K562 (cell line): ENCODE results near the gene AP1M1. TPM values are rescaled to one million over a fixed set of nuclear protein-coding genes. Genes with fewer than 3 reads are reported as not detected.
A peak's percentile ranks its signal among the peaks of the same experiment; 100 is the strongest.

ENCODE experiments used
- BRD4 ChIP-seq: fragments of 200-600 bp; sonication (generic); IDR thresholded peaks from 2 replicates; pipeline ENCODE4 v1.6.1; 2017; ENCODE audit warnings: inconsistent platforms
- FOXK2 ChIP-seq, 2 experiments: fragments of 450-650 bp; IDR thresholded peaks in 1 of 2; conservative IDR thresholded peaks in 1 of 2; 2 replicates each; pipeline ENCODE4 v1.6.1; 2016; ENCODE audit warnings: low read depth in 2 of 2, mild to moderate bottlenecking in 1 of 2
- GTF2E2 ChIP-seq: fragments of 200-800 bp; sonication (Bioruptor generic); IDR thresholded peaks from 2 replicates; pipeline ENCODE4 v1.6.1; 2016; ENCODE audit warnings: missing genetic modification characterization, missing compliant biosample characterization
- SPI1 ChIP-seq: IDR thresholded peaks from 2 replicates; pipeline ENCODE4 v1.6.1; 2011; ENCODE audit warnings: low read depth, low read length, control low read depth, borderline replicate concordance
- USF2 ChIP-seq: sonication (generic); formaldehyde crosslinking; IDR thresholded peaks from 2 replicates; pipeline ENCODE4 v1.5.0; 2020; ENCODE audit warnings: missing genetic modification reagents
- ZBTB9 ChIP-seq: fragments of 450-650 bp; formaldehyde crosslinking; IDR thresholded peaks from 2 replicates; pipeline ENCODE4 v1.4.0; 2020; ENCODE audit warnings: mild to moderate bottlenecking, moderate library complexity
- ZNF280A ChIP-seq: fragments of 450-650 bp; IDR thresholded peaks from 2 replicates; pipeline ENCODE4 v1.6.1; 2018; ENCODE audit warnings: mild to moderate bottlenecking, low read depth; ENCODE audit not compliant: partially characterized antibody
- ZNF318 ChIP-seq, 2 experiments: fragments of 450-650 bp; IDR thresholded peaks; 2 replicates each; pipeline ENCODE4 v1.6.1; 2016; ENCODE audit warnings: mild to moderate bottlenecking in 2 of 2, borderline replicate concordance in 1 of 2, low read depth in 1 of 2, moderate library complexity in 1 of 2
- ZNF511 ChIP-seq: sonication (generic); formaldehyde crosslinking; IDR thresholded peaks from 2 replicates; pipeline ENCODE4 v1.8.0; 2022; ENCODE audit warnings: mild to moderate bottlenecking, missing genetic modification reagents
- ZNF57 ChIP-seq: fragments of 450-650 bp; formaldehyde crosslinking; IDR thresholded peaks from 2 replicates; pipeline ENCODE4 v1.4.0; 2020; ENCODE audit warnings: mild to moderate bottlenecking, moderate library complexity
- polyA plus RNA-seq, 8 experiments: library from polyadenylated mRNA; depleted of rRNA in 4 of 8; stranded (reverse) in 5 of 8; unstranded in 3 of 8; fragments of >200 nt; fragmentation: Nextera tagmentation in 2 of 8; fragmentation: Illumina TruSeq in 1 of 8; extraction: Ambion mirVana in 2 of 8; extraction: Trizol in 1 of 8; gene quantifications; 2 replicates each; pipeline versions ENCODE4 v1.2.1 to v1.2.3, GENCODE V29; 2011 to 2014; ENCODE audit warnings: inconsistent platforms in 1 of 8, missing spikeins in 1 of 8
- total RNA-seq, 7 experiments: library from RNA; depleted of rRNA in 6 of 7; stranded (reverse); fragments of >200 nt in 6 of 7; fragmentation: Illumina TruSeq in 2 of 7; extraction: Trizol in 2 of 7; gene quantifications; 2 replicates each; pipeline versions ENCODE4 v1.2.1 to v1.2.3, GENCODE V29; 2011 to 2021; ENCODE audit warnings: low replicate concordance in 1 of 7

Gene AP1M1
- total and polyA plus RNA-seq, 9 of the 15 experiments (the other 6 are each of a cell fraction or from before 2014, with no cell fraction given), result 0.87 to 56.2 (median 29.1) TPM

- no peak for TF ChIP-seq USF2
- TF ChIP-seq GTF2E2 (tag), result 0 out of 2 replicates have a peak, but pooled peaks have one; percentile 21
- TF ChIP-seq SPI1, result peak; percentile 23; the same call in 1 of the 2 replicates
- no peak for TF ChIP-seq ZNF57
- no peak for TF ChIP-seq ZNF511 (CRISPR knock-in tag)
- no peak for TF ChIP-seq ZNF280A
- no peak for TF ChIP-seq FOXK2 (conservative IDR thresholded peaks at IDR 0.05 in 1 of 2, IDR thresholded peaks at IDR 0.05 in 1 of 2; ENCODE audit: low read depth in 2 of 2)
- 0 out of 2 replicates have a peak, but pooled peaks have one; percentile 41 for TF ChIP-seq ZBTB9 (CRISPR knock-in tag)
- TF ChIP-seq BRD4, result no peak
- no peak for TF ChIP-seq ZNF318 (IDR thresholded peaks at IDR 0.05; ENCODE audit: borderline replicate concordance in 1 of 2, low read depth in 1 of 2)
These were observed 60.8 kb downstream of the AP1M1 start (continued) for GRCh38 chr19:16258440-16258903.
